ACHN (cell line): ENCODE measurements around the gene USP14.

Experiments
- DNase-seq: peaks from one replicate; pipeline ENCODE4 v3.0.0-alpha.2; 2015
- in situ Hi-C: cut with HindIII; loops from 2 replicates; pipeline ENCODE4 v1.10.0; 2017; ENCODE audit warnings: low sequenced_read_pairs, low pct_ligation_motif_present, low pct_unique_long_range_greater_than_20kb

The USP14 gene

GRCh38 chr18:156514-157230 is 1.7 kb upstream of the USP14 start:
- in situ Hi-C loops: no loop called here

GRCh38 chr18:159037-159652 is 788 bp downstream of the USP14 start:
- in situ Hi-C loops: no loop called here
- peak; percentile 21 for DNase-seq

More at GRCh38 chr18:156514-157230, 1.7 kb upstream of the USP14 start:
- DNase-seq: no peak

DNA sequence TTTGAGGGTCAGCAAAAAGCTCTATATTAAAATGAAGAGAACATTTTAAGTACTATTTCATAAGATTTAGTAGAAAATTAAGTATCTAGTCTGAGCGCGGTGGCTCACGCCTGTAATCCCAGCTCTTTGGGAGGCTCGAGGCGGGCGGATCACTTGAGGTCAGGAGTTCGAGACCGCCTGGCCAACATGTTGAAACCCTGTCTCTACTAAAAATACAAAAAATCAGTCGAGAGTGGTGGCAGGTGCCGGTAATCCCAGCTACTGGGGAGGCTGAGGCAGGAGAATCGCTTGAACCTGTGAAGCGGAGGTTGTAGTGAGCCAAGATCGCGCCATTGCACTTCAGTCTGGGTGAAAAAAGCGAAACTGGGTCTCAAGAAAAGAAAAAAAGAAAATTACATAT is 1.6 kb downstream of the USP14 start:
- in situ Hi-C loops: no loop called here
- no peak for DNase-seq

DNA sequence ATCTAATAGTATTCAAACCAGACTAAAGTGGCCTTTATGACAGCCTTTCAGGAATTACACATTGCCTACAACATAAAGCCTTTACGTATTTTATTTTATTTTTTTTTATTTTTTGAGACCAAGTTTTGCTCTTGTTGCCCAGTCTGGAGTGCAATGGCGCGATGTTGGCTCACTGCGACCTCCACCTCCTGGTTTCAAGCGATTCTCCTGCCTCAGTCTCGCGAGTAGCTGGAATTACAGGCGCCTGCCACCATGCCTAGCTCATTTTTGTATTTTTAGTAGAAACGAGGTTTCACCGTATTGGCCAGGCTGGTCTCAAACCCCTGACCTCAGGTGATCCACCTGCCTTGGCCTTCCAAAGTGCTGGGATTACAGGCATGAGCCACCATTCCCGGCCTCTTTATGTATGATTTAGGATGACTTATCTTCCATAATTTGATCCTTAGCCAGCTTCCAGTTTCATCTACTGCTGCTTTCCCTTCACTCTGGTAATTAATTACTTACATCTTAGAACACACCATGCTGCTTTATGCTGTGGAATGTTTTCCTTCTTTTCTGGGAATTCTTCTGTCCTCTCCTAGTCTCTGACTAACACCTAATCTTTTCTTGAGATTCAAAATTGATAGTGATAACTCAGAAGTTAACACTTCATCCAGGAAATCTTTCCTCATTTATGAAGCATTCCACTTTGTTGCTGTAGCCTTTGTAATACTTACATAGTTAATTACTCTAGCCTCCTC is 2.6 kb downstream of the USP14 start:
- DNase-seq: no peak
- in situ Hi-C loops: no loop called here

DNA sequence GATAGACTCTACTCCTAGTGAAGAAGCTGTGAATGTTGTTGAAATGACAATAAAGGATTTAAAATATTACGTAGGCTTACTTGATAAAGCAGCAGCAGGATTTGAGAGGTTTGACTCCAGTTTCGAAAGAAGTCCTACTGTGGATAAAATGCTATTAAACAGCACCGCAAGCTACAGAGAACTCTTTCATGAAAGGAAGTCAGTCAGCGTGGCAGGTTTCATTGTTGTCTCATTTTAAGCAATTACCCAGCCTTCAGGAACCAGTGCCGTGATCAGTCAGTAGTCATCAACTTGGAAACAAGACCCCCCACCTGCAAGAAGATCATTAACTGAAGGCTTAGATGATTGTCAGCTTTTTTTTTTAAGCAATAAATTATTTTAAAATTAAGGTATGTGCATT is 14.0 kb downstream of the USP14 start:
- no peak for DNase-seq
- in situ Hi-C loops: no loop called here

DNA sequence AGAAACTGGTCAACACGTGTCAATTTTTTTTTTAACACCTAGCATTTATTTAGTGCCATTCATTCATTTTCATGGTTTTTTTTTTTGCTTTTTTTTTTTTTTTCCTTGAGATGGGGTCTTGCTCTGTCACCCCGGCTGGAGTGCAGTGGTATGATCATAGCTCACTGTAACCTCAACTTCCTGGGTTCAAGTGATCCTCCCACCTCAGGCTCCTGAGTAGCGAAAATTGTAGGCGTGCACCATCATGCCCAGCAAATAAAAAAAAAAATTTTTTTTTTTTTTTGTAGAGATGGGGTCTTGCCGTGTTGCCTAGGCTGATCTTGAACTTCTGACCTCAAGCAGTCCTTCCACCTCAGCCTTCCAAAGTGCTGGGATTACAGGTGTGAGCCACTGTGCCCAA is 21.1 kb downstream of the USP14 start:
- DNase-seq: no peak
- in situ Hi-C loops: no loop called here

GRCh38 chr18:181711-182110 is 23.4 kb downstream of the USP14 start:
- no peak for DNase-seq
- in situ Hi-C loops: no loop called here

- in situ Hi-C loops: no loop called here
- DNase-seq: no peak
Observed at GRCh38 chr18:183769-184168, 25.4 kb downstream of the USP14 start.

GRCh38 chr18:189254-189653 is 30.9 kb downstream of the USP14 start:
- DNase-seq: no peak
- in situ Hi-C loops: no loop called here

GRCh38 chr18:191725-192124 is 33.4 kb downstream of the USP14 start:
- in situ Hi-C loops: no loop called here
- no peak for DNase-seq

GRCh38 chr18:192801-193200 is 34.4 kb downstream of the USP14 start:
- in situ Hi-C loops: no loop called here
- DNase-seq: no peak

DNA sequence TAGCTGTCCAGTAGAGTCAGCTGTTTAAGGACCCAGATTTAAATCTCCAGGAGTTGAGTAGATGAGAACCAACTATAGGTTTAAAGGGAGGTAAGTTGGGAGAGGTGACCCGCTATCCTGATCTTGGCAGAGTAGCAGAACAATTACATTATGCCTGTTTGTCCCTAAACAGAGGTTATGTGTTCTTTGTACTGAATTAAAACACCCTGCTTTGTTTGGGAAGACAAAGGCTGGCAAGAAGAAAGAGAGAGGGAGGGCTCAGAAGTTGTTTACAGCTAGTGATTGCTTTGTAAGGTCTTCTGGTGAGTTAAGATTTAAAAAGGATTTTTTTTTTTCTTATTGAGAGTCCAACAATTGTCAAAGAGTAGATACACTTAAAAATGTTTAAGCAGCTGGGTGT is 37.3 kb downstream of the USP14 start:
- DNase-seq: no peak
- in situ Hi-C loops: no loop called here

DNA sequence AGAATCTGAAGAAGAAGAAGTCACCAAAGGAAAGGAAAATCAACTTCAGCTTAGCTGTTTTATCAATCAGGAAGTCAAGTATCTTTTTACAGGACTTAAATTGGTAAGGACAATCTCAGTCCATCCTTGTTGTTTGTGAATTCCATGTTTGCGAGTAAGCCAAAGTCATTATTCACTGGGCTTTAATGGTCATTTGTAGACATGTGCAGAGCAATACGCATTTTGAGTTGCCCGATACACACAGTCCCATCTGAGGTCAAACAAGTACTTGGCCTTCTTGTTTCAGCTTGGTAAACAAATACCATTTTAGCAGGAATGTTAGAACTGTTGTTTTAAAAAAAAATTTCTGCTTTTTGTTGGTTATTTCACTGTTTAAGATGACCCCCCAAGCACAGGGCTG is 40.9 kb downstream of the USP14 start:
- no peak for DNase-seq
- in situ Hi-C loops: no loop called here

GRCh38 chr18:199768-200167 is 41.4 kb downstream of the USP14 start:
- in situ Hi-C loops: no loop called here
- no peak for DNase-seq

DNA sequence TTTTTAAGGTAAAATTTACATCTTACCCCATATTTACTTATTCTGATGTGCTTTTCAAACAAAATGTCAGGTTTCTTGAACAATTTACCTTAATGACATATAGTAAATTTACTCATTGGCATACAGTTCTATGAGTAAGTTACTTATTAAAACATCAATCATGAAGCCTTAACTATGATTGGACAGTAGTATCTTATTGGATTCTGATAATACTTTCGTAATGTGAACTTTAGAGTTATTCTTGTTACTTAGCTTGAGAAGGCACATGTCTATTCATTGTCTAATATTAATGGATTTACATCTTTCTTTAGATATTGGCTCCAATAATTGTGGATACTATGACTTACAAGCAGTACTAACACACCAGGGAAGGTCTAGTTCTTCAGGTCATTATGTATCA is 51.7 kb downstream of the USP14 start:
- DNase-seq: no peak
- in situ Hi-C loops: no loop called here

DNA sequence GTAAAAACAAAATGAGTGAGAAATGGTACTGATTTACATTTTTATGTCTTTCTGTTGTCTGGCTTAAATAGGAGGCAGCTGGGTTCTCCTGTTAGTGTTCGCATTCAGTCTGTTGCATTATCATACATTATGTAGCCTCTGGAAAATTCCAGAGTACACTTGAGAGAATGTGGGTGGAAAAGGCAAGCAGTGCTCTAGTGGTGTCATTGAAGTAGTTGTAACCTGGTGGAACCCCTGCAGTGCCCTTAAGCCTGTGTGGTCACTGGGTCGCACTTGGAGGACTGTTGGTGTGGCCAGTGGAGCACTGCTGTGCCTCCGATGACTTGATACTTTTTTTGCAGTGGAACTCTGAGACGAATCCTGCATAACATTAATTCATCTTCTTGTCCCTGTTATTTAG is 52.4 kb downstream of the USP14 start:
- no peak for DNase-seq
- in situ Hi-C loops: no loop called here

- DNase-seq: no peak
- in situ Hi-C loops: no loop called here
Observed at GRCh38 chr18:211582-211981, 53.2 kb downstream of the USP14 start.

DNA sequence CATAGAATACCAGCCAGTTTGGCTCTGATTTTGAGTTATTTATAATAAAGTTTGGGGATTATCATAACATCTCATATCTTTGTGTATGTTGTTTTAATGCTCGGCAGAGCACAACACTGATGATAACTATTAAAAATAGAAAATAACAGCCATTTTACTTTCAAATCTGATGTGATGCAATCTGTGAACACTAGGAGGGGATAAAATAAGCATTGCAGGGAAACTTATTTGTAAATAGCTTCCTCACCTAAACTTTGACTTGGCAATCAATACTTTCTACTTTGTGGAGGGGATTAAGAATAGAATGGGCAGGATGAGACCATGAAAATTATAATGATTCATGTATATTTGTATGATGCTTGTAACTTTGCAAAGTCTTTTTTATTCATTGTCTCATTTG is 54.4 kb downstream of the USP14 start:
- in situ Hi-C loops: no loop called here
- peak; percentile 8 for DNase-seq

GRCh38 chr18:213505-213904 is 55.1 kb downstream of the USP14 start:
- in situ Hi-C loops: no loop called here
- DNase-seq: no peak

GRCh38 chr18:213966-214365 is 55.6 kb downstream of the USP14 start:
- in situ Hi-C loops: no loop called here
- no peak for DNase-seq
